Measurements from ENCODE around the gene SLC38A8. TPM values are rescaled to one million over a fixed set of nuclear protein-coding genes. Genes with fewer than 3 reads are reported as not detected.

Gene SLC38A8
- total RNA-seq, 6 experiments from 2014 or later = not detected

GRCh38 chr16:83960521-83961249, 81.9 kb downstream of the SLC38A8 start:
- Mint-ChIP-seq H3K36me3 (ENCODE audit: low read depth) (no peaks in the 10 kb centered on the region), H3K27me3 (ENCODE audit: insufficient read depth) (peaks cover 2% of the 10 kb centered on the region; the same call in 1 of the 2 replicates), H3K27ac (no peak overlapping the region), H3K4me1 (ENCODE audit: low read depth) (no peaks in the 10 kb centered on the region), H3K9me3 (no peaks in the 10 kb centered on the region), H3K4me3 (no peak overlapping the region)
- TF ChIP-seq, protein P1, sequence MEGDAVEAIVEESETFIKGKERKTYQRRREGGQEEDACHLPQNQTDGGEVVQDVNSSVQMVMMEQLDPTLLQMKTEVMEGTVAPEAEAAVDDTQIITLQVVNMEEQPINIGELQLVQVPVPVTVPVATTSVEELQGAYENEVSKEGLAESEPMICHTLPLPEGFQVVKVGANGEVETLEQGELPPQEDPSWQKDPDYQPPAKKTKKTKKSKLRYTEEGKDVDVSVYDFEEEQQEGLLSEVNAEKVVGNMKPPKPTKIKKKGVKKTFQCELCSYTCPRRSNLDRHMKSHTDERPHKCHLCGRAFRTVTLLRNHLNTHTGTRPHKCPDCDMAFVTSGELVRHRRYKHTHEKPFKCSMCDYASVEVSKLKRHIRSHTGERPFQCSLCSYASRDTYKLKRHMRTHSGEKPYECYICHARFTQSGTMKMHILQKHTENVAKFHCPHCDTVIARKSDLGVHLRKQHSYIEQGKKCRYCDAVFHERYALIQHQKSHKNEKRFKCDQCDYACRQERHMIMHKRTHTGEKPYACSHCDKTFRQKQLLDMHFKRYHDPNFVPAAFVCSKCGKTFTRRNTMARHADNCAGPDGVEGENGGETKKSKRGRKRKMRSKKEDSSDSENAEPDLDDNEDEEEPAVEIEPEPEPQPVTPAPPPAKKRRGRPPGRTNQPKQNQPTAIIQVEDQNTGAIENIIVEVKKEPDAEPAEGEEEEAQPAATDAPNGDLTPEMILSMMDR (IDR thresholded peaks at IDR 0.05) = no peak
- no peak for DNase-seq

Other genes starting within 250 kb of the SLC38A8 start
- 100 to 1,000 TPM; 138 to 174 (median 161) TPM for gene HSBP1, start 234.8 kb downstream of the SLC38A8 start, total RNA-seq (2021; fragmentation: NEBNext Ultra II Directional; extraction: Animal tissue kit (Norgen Biotek cat#: 25700))
- gene MLYCD, start 143.7 kb downstream of the SLC38A8 start, total RNA-seq (2021; fragmentation: NEBNext Ultra II Directional; extraction: Animal tissue kit (Norgen Biotek cat#: 25700)) = 1 to 10 TPM; 1.4 to 2.5 (median 1.9) TPM
- 1 to 10 TPM; 3.9 to 8.6 (median 7.7) TPM for gene OSGIN1, start 89.6 kb downstream of the SLC38A8 start, total RNA-seq (2021; fragmentation: NEBNext Ultra II Directional; extraction: Animal tissue kit (Norgen Biotek cat#: 25700))
- gene NECAB2, start 74.6 kb downstream of the SLC38A8 start, total RNA-seq (2021; fragmentation: NEBNext Ultra II Directional; extraction: Animal tissue kit (Norgen Biotek cat#: 25700)) = under 1 TPM in 1 of 6 experiments, not detected in 5; 0.40 TPM
- gene MBTPS1, start 74.1 kb upstream of the SLC38A8 start, total RNA-seq (2021; fragmentation: NEBNext Ultra II Directional; extraction: Animal tissue kit (Norgen Biotek cat#: 25700)) = 100 to 1,000 TPM in 4 of 6 experiments, 10 to 100 TPM in 2; 96.6 to 123 (median 102) TPM
- gene HSDL1, start 102.4 kb upstream of the SLC38A8 start, total RNA-seq (2021; fragmentation: NEBNext Ultra II Directional; extraction: Animal tissue kit (Norgen Biotek cat#: 25700)) = 10 to 100 TPM; 14.8 to 18.8 (median 17.2) TPM
- not detected for gene DNAAF1, start 102.5 kb upstream of the SLC38A8 start, total RNA-seq (2021; fragmentation: NEBNext Ultra II Directional; extraction: Animal tissue kit (Norgen Biotek cat#: 25700))
- 10 to 100 TPM; 22.0 to 30.4 (median 25.7) TPM for gene TAF1C, start 144.3 kb upstream of the SLC38A8 start, total RNA-seq (2021; fragmentation: NEBNext Ultra II Directional; extraction: Animal tissue kit (Norgen Biotek cat#: 25700))
- not detected for gene ADAD2, start 148.4 kb upstream of the SLC38A8 start, total RNA-seq (2021; fragmentation: NEBNext Ultra II Directional; extraction: Animal tissue kit (Norgen Biotek cat#: 25700))
- not detected for gene KCNG4, start 197.2 kb upstream of the SLC38A8 start, total RNA-seq (2021; fragmentation: NEBNext Ultra II Directional; extraction: Animal tissue kit (Norgen Biotek cat#: 25700))

Data from HFFc6 (cell line).